GM11168 (cell line): Measurements from ENCODE around the gene CYBA.

ENCODE experiments used
- in situ Hi-C: fragments of 300-500 bp; cut with MboI; formaldehyde crosslinking; loops from one replicate; pipeline ENCODE4 v1.12.0; 2022; ENCODE audit warnings: low sequenced_read_pairs; ENCODE audit not compliant: unreplicated experiment

CYBA gene

DNA sequence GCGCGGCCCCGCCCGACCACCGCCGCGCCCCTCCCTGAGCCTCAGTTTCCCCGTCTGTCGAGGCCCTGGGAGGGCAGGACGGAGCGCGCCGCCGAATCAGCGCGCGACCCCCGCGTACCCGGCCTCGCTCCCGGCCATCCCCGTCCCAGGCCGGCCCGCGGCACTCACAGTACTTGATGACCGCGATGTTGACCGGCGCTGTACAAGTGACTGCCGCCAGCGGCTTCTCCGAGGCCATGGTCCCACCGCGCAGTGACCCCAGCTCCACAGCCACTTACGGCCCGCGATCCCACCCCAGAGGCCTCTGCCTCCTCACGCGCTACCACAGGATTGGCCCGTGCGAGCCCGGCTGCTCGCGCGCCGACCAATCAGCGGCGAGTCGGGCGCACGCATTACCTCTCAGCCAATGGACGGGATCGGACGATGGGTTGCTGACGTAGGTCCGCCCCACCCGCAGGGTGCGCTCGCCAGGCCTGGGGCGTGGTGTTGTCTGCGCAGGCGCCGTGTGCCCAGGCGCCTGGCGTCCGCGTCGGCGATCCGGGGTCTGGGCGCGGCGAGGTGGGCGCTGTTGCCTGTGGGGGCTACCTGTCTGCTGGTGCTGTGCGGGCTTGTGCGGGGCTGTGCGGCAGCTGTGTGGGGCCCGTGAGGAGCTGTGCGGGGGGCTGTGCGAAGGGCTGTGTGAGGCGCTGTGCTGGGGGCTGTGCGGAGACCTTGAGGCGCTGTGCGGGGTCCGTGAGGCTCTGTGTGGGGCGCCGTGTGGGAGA lies 12.2 kb upstream of the CYBA start, which contains the start of gene MVD:
Gene MVD, minus strand, starts transcription at position 249 of the 764 bp plus-strand sequence. Its CDS starts 11 bp downstream, at position 238.
- in situ Hi-C loops: no loop called here

DNA sequence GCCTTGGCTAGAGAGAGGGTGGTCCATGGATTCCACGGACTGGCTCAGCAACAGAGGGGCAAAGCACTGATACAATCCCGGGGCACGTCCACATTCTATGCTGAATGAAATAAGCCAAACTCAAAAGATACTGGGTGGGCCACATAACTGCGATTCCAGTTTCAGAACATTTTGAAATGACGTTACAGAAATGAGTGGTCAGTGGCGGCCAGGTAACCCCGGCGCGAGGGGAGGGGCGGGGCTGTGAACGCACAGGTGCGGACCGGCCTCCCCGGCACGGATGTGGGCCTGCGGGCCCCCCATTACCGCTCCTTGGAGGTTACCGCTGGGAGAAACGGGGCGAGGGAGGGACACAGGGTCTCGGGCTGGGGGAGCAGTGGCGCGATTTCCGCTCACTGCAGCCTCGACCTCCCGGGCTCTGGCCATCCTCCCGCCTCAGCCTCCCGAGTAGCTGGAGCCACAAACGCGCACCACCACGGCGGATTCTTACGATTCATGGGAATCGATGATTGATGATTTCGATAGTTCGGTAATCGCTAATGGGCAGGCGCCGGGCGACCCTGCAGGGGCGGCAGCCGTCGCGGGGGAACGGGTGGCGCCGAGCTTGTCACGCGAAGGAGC lies 11.5 kb upstream of the CYBA start:
- in situ Hi-C loops: no loop called here

- in situ Hi-C loops: no loop called here
Measured at GRCh38 chr16:88661468-88661867, 10.6 kb upstream of the CYBA start.

DNA sequence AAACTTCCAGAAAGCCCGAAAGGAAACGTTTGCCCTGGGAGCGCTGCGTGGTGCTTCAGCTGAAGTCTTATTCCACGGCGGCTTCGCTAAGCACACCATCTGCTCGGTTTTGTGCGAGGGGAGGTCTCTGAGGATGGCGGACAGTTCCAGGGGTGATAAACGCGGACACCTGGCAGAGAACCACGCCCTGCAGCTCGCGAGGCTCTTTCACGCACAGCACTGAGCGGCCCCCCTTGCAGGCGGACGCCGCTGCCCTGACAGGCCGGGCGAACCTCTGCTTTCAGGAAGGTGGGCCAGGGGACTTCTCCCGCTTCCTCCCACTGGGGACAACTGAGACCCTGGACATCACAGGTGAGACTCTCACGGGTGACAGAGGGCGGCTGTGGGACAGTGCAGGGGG lies 8.3 kb upstream of the CYBA start:
- in situ Hi-C loops: no loop called here

- in situ Hi-C loops: no loop called here
Measured at GRCh38 chr16:88658714-88659113, 7.9 kb upstream of the CYBA start.

DNA sequence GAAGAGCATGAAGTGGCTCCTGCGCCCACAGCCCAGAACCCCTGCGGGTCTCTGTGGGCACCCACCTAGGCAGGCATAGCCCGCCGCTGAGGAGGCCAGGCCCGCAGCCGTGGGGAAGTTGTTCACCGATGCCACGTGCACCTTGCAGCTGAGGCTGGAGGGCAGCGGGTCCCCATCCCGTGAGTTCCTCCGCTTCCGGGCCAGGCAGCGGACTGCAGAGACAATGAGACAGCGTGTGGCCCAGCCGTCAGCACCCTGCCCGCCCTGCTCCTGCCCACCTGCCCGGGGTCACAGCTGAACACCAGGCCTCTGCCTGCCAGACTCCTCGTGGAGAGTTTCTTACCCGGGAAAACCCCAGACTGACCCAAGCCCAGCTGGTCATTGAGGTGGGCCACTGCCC lies 6.5 kb upstream of the CYBA start:
- in situ Hi-C loops: no loop called here

GRCh38 chr16:88656291-88656980 lies 5.6 kb upstream of the CYBA start:
- in situ Hi-C loops: no loop called here

DNA sequence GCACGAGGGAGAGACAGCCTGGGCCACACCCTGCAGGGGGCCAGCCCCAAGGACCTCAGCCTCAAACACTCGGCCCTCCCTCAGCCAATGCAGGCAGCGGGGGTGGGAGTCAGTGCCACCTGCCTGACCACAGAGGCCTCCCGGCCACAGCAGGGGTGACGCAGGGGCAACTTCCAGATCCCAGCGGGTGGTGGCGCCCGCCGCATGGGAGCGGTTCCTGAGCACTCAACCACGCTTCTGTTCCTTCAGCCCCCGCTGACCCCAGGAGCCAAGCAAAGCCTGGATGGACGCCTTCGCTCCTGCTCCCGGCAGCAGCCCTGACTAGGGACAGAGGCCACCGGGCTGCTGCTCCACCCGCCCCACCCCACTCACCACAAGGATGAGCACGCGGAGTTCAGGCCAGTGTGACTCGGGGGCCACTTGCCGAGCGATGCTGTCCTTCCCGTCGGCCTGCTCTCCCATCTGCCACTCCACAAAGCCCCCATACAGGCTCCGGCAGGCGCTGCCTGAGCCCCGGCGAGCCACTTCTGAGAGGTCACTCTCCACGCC lies 5.0 kb upstream of the CYBA start:
- in situ Hi-C loops: no loop called here

GRCh38 chr16:88655053-88655732 lies 4.3 kb upstream of the CYBA start:
- in situ Hi-C loops: no loop called here

- in situ Hi-C loops: no loop called here
Measured at GRCh38 chr16:88654363-88655052, 3.7 kb upstream of the CYBA start.

DNA sequence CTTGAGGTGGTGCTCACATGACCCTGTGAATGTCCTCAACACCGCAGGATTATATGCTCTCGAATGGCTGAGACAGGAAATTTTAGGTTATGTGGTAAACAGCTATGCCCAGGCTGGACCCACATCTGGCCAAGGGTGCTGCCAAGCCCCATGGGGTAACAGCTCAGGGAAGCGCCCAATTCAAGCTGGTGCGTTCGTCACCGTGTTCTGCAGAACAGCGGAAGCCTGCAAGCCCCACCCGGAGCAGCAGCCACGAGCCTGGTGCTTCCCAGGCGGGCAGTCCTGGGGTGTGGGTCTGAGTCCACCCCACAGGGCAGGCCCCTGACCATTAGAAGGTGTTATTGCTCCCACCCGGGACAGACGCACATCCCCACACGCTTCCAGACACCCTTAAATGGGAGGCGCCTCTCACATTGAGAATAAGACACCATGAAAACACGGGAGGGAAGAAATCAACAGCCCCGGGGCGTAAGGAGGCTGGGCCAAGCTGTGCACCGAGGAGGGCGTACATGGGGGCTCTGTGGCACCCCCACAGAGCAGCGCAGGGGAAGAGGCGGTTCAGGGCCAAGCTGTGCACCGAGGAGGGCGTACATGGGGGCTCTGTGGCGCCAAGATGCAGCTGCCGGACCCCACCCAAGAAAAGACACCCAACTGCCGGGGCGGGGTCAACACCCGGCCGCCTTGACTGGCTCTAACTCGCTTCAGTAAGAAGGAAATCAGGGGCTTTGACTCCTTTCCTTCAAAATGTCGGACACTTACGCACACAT lies 2.9 kb upstream of the CYBA start:
- in situ Hi-C loops: no loop called here

- in situ Hi-C loops: no loop called here
Measured at GRCh38 chr16:88653101-88653500, 2.2 kb upstream of the CYBA start.

GRCh38 chr16:88652762-88653063 lies 1.9 kb upstream of the CYBA start:
- in situ Hi-C loops: no loop called here

GRCh38 chr16:88651989-88652761 lies 1.3 kb upstream of the CYBA start:
- in situ Hi-C loops: no loop called here

DNA sequence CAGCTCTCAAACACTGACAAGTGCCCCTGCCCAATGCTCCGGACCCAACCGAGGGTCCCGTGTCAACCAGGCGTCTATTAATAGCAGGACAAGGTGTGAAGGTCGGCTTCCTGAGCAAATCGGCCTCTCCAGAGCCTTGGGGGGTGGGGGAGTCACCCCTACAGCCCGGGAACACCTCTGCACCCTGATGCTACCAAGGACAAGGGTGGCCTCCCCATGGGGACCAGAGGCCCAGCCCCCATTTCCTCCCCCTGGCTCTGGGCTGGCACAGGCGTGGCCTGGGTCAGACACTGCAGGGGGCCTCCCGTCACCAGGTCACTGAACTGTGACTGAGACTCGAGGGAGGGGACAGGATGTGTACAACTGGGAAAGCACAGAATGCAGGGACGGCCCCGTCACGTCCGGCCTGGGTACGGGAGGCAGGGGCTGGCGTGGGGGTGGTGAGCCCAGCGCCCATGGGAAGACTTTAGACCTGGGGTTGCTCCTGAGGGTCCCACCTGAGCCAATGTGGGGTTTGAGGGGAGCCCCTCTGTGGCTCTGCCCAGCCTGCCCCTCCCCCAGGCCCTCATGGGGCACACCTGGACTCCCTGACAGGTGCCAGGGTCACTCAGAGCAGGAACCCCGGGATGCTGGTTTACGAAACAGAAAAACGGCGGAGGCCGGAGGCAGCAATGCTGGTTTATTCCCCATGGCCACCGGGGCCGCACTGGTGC lies 579 bp upstream of the CYBA start:
- in situ Hi-C loops: no loop called here

GRCh38 chr16:88649924-88650748 lies 717 bp downstream of the CYBA start:
- in situ Hi-C loops: no loop called here

DNA sequence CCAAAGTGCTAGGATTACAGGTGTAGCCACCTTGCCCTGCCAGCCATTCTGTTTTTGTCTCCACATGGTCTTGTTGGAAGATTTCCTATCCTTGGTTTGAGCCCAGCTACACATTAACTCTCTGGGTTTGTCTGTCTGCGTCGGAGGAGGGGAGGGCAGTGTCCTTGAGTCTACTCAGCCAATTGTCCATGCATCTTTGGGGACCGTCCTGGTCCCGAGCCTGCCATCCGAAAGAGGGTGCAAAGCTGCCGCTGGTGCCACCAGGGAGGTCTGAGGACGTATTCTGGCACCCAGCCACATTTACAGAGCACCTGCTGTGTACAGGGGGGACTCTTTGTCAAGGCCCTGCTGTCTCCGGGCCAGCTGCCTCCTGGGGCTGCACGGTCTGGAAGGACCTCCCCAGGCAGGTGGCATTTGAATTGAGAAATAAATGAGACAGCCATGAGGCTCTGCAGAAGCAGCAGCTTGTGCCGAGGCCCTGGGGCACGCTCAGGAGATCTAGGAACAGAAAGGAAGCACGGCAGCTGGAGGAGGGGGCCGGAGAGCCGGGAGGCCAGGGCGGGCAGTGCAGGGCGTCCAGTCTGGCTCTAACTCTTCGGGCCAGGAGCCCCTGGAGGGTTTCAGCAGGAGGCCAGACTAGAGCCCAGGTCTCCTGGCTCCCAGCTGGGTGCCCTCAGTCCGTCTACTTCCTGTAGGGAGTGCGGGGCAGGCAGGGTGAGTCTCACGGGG lies 1.5 kb downstream of the CYBA start:
- in situ Hi-C loops: no loop called here
